ENCODE results near the gene FLOT1. TPM values are rescaled to one million over a fixed set of nuclear protein-coding genes. Genes with fewer than 3 reads are reported as not detected.

Gene FLOT1
- total RNA-seq, 1 donor from 2014 or later, result 46.7 TPM

DNA sequence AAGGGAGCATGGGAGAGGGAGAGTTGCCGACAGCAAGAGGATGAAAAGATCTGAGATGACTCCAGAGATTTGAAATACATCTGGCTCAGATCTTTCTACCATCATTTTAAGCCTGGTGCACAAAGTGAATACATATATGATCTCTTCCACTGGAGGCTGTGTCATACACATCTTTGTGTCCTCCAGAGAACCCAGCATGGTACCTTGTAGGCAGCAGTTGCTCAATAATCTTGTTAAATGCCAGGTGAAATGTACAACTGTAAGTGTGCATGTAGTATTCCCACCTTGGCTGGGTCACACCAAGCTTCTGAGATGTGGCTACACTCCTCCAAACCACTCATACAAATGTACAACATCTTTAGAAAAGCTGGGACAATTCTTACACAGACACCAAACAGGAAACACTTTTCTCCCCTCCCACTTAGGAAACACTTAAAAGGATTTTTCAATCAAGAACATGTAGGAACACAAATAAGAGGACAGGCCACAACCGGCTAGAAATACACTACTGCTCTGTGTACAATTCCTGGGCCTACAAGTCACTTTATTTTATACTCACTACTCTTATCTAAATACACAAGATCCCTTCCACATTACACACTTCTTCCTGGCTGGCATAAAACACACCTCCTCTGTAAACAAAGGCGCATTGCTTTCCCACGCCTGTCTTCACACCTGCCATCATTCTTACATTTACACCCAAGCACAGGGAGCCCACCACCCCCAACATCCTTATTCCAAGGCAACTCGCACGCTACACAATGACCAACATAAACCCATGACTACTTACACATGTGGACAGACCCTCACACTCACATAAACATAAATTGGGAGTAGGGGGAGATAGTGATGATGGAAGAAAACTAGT lies 5.6 kb upstream of the FLOT1 start:
- DNase-seq (ENCODE audit: low spot score), result no peak

DNA sequence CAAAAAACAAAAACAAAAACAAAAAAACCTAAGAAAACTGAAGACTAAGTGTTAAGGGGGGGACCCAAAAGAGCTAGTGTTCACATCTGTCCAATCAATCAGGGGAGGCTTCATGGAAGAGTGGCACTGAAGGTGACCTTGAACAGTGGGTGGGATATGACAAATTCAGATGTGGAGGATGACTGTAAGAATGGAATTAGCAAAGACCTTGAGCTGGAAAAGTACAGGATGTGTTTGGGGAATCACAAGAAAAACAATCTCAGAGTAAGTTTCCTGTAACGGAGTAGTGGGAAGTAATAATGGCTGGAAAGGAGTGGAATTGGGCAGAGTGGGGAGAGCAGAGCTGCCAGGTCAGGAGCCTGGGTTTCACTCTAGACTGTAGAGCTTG lies 4.8 kb upstream of the FLOT1 start:
- DNase-seq (ENCODE audit: low spot score), result no peak

DNA sequence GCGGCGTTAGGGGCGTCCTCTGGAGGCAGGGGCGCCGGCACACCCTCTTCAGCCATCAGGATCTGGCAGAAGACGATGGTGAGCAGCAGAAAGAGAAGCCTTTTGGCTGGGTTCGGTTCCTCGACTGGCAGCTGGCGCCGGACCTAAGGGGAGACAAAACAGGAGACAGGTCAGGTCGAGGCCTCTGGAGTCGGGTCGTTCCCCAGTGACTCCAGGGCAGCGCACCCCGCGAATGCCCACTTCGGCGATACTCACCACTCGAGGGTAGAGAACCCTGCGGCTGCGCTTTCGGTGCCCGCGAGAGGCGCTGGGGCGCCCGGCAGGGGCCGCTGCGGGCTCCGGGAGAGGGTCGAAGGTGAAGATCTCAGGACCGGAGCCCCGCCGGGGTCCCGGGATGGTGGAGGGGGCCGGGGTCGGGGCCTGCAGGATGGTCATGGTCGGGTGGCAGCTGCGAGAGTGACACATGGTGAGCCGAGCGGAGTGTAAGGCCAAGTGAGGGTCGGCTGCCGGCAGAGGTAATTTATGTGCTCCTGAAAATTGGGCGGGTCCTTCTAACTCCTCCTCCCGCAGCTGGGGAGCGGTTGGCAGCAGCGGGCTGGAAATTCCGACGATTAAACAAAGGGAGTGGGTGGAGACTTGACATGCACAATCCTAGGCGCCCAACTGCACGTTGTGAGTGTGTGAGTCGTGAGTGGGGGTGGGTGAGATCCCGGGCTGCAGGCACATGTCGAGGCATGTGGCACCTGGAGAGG lies 1.7 kb upstream of the FLOT1 start, which contains the start of gene IER3:
IER3 (minus strand) TSS at position 494 of the 752 bp plus-strand sequence; CDS start at position 465, 29 bp downstream.
- peak; percentile 93 for DNase-seq (ENCODE audit: low spot score)

DNA sequence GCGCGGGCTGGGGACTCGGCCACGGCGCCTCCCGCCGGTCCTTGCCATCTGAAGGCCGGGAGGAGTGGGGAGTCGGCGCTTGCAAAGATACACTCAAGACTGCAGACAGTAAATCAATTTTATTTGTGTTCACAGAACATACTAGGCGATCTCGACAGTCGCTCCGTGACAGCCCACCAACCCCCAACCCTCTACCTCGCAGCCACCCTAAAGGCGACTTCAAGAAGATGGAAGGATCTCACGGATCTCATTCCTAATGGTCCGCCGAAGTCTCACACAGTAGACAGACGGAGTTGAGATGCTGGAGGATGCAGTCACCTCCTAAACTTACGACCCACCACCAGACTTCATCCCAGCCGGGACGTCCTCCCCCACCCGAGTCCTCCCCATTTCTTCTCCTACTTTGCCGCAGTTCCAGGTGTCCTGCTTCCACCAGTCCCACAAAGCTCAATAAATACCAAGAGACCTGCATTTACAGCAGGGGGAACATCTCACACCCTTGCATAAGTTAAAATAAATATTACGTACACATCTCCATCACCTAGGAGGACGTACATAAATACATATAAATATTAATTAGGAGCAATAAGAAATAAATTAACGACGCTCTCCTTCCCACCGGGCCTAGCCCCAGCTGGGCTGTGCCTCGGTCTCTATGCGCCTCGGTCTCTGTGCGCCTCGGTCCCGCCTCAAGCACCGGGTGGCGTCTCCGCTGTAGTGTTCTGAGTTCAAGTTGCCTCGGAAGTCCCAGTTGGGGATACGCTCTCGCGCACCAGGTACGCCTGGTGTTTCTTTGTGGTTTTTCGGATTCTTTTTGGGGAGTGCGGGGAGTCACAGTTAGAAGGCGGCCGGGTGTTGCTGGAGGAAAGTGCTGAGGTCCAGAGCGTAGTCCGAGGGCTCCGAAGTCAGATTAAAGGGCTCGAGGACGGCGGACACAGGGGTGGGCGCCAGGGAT lies 889 bp upstream of the FLOT1 start:
- DNase-seq (ENCODE audit: low spot score), result no peak

DNA sequence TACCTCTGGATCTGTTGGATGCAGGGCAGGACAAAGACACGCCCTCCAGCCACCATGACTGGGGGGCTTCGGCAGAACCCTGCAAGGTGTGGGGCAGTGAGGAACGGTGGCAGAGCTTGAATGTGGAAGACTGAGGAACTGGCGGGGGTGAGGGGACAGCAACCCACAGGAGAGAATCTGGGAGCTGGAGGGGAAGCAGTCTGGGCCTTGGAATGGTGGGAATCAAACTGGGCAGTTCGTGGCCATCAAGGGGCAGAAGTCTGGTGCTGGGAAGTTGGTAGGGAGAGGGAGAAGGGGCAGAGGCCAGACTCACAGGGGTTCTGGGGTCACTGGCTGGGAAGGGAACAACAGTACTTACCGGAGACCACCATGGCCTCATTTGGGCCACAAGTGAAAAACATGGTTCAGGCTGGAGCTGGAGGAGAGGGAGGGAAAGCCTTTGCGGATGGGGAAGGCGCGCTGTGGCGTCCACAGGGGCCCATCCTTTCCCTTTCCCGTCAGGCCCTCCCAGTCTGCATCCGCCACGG lies 635 bp downstream of the FLOT1 start:
- DNase-seq (ENCODE audit: low spot score), result no peak

DNA sequence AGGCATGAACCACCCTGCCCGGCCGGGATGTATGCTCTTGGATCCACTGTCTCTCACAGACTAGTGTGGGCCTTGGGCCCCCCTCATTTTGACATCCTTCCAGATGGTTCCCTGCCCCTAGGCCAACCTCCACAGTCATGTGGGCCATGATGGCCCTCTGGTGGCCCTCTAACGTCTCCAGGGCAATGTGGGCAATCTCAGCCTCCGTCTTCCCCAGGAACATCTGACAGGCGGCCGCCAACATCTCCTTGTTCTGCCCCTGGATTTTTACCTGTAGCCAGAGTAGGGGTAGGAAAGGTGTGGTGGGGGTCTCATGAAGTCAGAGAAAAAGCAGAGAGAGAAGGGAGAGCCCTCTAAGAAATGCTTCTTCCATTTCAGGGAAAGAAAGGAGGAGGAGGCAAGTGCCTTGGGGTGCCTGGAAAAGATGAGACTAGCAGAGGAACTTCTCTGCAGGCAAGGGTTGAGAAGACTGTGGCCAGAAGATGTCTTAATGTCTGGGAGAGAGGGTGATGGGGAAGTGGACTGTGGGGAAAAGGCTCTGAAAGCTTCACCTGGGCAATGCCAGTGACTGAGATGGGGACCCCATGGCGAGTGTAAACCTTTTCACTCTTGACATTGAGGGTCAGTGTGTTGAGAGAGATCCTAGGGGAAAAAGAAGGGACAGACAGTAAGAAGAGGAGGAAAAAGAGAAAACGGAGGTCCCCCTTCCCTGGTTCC lies 1.3 kb downstream of the FLOT1 start:
- DNase-seq (ENCODE audit: low spot score), result no peak

DNA sequence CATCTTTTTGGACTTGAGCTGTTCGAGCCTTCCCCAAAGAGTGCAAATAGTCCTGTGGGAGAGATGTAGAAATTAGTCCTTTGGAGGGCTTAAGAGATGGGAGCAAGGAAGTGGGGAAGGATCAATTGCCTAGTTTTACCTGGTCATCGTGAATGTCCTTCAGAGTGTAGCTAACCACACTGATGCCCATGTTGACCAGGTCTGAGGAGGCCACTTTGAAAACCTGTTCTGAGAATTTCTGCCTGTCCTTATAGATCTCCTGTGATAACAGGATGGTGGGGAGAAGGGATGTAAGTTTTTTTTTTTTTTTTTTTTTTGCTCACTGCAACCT lies 2.0 kb downstream of the FLOT1 start:
- DNase-seq (ENCODE audit: low spot score), result no peak

DNA sequence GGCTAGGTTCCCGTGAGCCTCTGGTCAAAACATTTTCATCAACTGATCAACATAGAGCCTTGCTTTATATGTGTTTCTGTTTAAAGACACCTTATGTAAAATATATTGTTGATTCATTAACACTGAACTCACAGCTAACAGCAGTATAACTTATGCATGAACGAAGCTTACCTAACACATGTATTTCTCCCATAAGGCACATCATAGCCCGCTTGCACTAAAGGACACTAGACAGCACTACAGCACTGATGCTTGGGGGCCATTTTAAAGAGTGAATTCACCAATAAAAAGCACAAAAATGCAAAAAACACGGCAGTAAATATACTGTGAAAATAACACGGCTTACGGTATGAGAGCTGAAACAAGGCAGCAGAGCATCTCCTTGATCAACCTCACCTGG lies 4.0 kb downstream of the FLOT1 start:
- DNase-seq (ENCODE audit: low spot score), result no peak

DNA sequence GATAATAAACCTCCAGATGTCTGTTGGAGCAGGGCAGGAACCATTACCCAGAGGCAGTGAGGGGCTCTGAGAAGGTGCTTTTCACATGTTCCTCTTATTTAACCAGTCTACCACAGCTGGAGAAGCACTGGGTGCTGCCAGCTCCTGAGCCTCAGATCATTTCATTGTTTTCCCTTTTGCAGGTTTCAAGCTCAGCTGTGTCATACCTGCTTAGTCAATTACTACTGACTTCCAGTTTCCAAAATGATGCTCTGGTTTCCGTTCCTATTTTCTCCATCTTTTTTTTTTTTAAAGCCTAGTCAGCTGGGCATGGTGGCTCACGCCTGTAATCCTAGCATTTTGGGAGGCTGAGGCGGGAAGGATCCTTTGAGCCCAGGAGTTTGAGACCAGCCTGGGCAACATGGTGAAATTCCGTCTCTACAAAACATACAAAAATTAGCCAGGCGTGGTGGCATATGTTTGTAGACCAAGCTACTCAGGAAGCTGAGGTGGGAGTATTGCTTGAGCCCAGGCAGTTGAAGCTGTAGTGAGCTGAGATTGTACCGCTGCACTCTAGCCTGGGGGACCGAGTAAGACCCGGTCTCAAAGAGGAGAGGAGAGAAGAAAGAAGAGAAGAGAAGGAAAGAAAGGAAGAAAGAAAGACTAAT lies 6.7 kb downstream of the FLOT1 start:
- no peak for DNase-seq (ENCODE audit: low spot score)

DNA sequence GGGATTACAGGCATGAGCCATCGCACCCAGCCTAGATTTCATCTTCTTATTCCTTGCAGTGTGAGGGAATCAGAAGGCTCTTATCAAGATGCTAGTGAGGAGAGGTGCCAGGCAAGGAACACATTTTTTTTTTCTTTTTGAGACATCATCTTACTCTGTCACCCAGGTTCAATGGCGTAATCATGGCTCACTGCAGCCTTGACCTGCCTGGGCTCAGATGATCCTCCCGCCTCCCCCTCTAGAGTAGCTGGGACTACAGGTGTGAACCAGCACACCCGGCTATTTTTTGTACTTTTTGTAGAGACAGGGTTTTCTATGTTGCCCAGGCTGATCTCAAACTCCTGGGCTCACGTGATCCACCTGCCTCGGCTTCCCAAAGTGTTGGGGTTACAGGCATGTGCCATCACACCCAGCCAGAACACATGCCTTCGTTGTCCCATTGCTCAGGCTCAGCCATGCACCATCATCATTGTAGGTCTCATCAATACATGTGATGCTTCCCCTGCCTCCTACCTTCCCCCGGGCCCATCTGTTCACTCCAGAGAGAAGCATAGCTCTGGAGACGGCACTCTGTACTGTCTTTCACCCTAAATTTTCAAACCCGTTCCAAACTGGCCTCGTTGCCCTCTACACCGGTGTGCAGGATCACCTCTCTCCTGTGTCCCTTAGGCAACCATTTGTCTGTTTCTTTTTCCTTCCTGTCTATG lies 10.1 kb downstream of the FLOT1 start:
- no peak for DNase-seq (ENCODE audit: low spot score)

DNA sequence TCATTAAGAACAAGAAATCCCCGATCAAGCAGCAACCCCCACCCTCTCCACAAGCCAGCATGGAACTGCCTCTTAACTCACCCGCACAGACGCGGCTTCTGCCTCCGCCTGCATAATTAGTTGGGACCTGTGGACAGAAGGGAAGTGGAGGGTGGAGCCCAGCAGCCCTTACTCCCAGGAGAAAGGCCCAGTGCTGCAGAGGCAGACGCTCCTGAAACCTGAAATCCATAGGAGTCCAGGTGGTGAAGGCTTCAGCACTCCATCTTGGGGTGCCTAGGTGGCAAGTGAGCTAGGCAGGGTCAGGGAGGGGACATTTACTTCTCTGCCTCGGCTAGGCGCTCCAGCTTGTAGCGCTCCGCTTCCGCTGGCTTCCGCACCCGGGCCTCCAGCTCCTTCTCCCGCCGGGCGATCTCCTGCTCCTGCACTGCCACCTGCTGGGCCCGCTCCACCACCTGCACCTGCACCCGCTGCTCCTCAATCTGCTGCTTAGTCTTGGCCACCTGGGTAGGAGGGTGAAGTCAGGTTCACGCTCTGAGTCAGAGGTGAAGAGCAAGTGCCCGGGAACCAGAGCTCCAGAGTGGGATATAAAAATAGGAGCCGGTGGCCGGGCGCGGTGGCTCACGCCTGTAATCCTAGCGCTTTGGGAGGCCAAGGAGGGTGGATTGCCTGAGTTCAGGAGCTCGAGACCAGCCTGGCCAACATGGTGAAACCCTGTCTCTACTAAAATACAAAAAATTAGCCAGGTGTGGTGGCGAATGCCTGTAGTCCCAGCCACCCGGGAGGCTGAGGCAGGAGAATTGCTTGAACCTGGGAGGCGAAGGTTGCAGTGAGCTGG lies 11.7 kb downstream of the FLOT1 start:
- DNase-seq (ENCODE audit: low spot score), result no peak

DNA sequence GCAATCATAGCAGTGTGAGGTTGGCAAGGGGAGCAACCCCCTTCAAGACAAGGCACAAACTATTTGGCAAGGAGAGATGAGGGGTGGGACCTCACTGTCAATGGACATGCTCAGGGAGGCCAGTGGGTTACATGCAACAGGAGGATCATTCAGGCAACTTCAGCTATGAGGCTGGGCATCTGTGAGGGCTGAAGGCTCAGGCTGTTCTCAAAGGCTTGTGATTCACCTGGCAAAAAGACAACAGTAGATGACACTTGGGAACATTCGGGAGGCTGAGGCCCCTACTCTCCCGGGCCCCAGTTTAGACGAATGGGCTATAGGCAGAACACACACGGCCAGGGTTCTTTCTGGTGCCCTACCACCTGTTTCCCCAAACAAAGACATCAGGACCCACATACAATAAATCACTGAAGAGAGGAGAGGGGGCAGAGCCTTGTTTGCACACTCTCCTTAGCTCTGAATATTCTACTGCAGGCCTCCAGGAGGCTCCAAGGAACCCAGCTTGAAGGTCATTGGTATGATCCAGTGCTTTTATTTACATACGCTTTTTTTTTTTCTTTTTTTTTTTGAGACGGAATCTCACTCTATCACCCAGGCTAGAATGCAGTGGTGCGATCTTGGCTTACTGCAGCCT lies 14.4 kb downstream of the FLOT1 start:
- DNase-seq (ENCODE audit: low spot score), result no peak

DNA sequence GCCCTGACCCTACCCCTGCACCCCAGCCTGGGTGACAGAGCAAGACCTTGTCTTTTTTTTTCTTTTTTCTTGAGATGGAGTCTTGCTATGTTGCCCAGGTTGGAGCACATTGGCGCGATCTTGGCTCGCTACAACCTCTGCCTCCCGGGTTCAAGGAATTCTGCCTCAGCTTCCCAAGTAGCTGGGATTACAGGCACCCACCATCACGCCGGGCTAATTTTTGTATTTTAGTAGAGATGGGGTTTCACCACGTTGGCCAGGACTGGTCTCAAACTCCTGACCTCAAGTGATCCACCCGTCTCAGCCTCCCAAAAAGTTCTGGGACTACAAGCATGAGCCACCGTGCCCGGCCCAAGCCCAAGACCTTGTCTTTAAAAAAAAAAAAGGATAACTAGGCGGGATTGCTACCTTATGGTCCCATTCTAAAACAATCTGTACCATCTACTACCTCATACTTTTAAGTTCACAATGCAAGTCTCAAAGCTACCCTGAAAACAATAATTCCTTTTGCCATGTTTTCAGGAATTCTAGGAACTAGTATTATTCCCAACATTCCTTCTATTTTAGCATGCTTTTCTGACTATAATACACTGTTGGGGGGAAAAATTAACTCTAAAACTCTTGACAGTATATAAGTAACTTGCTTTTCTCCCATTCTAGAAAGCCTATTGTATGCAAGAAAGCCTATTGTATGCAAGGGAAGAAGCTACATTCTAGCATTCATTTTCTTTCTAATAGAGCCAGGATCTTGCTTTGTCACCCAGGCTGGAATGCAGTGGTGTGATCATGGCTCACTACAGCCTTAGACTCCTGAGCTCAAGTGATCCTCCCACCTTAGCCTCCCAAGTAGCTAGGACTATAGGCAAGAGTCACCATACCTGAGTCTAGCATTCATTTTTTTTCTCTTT lies 15.7 kb downstream of the FLOT1 start:
- no peak for DNase-seq (ENCODE audit: low spot score)

DNA sequence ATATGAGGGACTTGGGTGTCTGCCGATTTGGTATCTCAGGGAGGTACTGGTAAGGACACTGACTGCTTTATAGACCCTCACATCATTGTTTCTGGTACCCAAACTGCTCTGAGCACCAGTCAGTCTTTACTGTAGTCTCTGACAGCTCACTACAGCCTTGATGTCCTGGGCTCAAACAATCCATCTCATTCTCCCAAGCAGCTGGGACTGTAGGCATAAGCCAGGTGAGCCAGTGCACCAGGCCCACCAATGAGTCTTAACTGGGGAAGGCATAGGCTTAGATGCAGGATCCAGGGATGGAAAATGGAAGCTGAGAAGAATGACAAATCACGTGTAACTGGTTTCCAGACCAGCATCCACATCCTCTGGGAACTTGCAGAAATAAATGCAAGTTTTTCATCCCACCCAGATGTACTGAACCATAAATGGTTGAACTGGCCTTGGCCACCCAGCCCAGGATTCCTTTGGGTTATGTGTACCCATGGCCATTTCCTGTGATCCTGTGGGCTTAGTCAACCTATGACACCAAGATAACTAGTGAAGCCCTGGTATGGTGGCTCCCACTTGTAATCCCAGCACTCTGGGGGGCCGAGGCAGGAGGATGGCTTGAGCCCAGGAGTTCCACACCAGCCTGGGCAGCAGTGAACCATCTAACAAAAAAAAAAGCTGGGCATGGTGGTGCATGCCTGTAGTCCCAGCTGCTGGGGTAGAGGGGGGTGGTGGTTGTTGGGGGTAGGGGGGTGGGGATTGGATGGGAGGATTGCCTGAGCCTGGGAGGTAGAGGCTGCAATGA lies 16.6 kb downstream of the FLOT1 start:
- DNase-seq (ENCODE audit: low spot score), result no peak

DNA sequence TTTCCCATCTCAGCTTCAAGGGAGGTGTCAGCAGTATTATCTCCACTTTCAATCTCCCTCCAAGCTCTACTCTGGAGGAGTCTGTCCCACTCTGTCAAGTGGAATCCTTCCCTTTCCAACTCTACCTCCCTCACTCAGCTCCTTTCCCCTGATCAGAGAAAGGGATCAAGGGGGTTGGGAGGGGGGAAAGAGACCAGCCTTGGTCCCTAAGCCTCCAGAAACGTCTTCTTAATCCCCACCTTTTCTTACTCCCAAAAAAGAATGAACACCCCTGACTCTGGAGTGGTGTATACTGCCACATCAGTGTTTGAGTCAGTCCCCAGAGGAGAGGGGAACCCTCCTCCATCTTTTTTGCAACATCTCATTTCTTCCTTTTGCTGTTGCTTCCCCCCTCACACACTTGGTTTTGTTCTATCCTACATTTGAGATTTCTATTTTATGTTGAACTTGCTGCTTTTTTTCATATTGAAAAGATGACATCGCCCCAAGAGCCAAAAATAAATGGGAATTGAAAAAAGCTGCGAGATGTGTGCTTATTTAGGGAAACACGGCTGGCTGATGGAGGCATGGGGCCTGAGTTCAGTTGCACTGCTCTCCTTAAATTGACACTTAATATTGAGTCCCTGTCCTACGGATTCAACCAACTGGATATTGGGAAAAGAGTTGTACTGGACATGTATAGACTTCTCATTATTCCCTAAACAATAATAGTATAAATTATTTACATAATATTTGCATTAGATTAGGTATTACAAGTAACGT lies 17.4 kb downstream of the FLOT1 start:
- DNase-seq (ENCODE audit: low spot score), result no peak
